ENCODE data around the gene ENPP3. TPM values are rescaled to one million over a fixed set of nuclear protein-coding genes. Genes with fewer than 3 reads are reported as not detected.

The ENPP3 gene
- total RNA-seq, 1 donor from 2014 or later: 0.14 TPM

DNA sequence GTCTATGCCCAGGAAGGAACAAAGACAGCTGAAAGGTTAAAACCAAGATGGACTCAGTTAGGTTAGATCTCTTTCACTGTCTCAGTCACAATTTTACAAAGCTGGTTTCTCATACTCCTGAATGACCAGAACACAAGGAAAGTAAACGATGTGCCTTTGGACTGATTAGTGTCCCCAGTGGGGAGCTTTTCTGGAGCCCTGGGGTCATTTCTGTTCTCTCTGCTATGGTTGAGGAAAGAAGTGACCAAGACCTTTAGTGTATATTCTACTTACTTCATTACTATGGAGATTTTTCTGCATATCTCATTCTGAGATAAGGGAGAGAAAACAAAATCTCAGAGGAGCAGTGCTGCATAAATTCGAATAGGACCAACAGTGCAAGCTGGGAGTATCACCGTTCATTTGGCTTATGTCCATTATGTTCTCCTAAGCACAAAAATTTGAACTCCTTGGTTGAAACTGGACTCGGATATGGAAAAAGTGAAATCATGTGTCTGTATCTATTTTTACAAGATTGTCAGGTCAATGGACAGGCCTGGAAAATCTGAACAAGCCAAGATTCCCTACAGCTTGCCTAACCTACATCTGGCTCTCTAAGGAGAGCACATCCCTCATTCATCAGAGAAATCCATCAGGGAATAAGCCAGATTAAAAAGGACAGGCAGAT, 136.3 kb downstream of the ENPP3 start:
- Mint-ChIP-seq H3K4me3 (no peak overlapping the region), H3K27me3 (ENCODE audit: low read depth) (no peaks in the 10 kb centered on the region), H3K9me3 (peaks cover 2% of the 10 kb centered on the region), H3K27ac (ENCODE audit: unreplicated experiment) (no peak overlapping the region), H3K36me3 (ENCODE audit: low read depth) (no peaks in the 10 kb centered on the region), H3K4me1 (no peaks in the 10 kb centered on the region)
- DNase-seq (ENCODE audit: low read depth, low spot score): no peak
- TF ChIP-seq, protein P1, sequence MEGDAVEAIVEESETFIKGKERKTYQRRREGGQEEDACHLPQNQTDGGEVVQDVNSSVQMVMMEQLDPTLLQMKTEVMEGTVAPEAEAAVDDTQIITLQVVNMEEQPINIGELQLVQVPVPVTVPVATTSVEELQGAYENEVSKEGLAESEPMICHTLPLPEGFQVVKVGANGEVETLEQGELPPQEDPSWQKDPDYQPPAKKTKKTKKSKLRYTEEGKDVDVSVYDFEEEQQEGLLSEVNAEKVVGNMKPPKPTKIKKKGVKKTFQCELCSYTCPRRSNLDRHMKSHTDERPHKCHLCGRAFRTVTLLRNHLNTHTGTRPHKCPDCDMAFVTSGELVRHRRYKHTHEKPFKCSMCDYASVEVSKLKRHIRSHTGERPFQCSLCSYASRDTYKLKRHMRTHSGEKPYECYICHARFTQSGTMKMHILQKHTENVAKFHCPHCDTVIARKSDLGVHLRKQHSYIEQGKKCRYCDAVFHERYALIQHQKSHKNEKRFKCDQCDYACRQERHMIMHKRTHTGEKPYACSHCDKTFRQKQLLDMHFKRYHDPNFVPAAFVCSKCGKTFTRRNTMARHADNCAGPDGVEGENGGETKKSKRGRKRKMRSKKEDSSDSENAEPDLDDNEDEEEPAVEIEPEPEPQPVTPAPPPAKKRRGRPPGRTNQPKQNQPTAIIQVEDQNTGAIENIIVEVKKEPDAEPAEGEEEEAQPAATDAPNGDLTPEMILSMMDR (conservative IDR thresholded peaks at IDR 0.05): no peak

DNA sequence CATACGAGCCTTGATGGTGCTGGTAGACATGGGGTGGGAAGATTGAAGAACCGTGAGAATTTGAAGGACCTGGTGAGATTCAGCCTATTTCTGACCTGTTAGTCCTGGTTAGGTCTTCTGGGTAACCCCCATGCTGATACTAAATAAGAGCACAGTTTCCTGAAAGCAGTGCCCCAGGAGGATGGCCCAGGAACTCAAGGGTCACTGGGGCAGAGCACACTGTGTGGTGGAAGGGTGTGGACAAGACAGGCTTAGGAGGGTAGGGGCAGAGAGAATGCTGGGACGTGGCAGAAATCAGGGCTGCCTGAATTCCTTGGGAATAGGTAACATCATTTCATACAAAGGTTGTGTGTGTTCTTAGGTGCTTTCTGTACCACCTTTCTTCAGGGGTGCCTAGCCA, 138.8 kb downstream of the ENPP3 start:
- TF ChIP-seq, protein P1 (conservative IDR thresholded peaks at IDR 0.05): no peak
- Mint-ChIP-seq H3K27ac (ENCODE audit: unreplicated experiment) (no peak overlapping the region), H3K4me3 (no peak overlapping the region), H3K9me3 (no peaks in the 10 kb centered on the region), H3K36me3 (ENCODE audit: low read depth) (no peaks in the 10 kb centered on the region), H3K4me1 (no peaks in the 10 kb centered on the region), H3K27me3 (ENCODE audit: low read depth) (no peaks in the 10 kb centered on the region)
- DNase-seq (ENCODE audit: low read depth, low spot score): no peak

DNA sequence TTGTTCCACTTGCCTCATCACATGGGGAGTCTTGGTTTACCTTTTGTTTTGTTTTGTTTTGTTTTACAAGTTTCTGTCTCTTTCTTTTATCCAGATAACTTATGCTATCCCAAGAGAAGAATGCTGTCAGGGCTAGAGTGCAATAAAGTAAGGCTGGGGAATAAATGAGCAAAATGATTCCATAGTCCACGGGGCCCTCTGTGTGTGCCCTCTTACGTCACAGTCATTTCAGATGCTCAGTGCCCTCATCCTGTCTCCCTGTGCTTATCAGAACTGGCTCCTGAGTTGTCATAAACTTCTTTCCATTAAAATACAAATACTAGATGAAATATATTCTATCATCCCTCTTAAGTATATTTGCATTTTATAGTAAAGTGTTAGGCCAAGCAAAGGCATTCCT, 139.9 kb downstream of the ENPP3 start:
- no peaks in the 10 kb centered on the region for H3K4me1 Mint-ChIP-seq
- H3K4me3 Mint-ChIP-seq: no peak overlapping the region
- no peak for DNase-seq (ENCODE audit: low read depth, low spot score)

DNA sequence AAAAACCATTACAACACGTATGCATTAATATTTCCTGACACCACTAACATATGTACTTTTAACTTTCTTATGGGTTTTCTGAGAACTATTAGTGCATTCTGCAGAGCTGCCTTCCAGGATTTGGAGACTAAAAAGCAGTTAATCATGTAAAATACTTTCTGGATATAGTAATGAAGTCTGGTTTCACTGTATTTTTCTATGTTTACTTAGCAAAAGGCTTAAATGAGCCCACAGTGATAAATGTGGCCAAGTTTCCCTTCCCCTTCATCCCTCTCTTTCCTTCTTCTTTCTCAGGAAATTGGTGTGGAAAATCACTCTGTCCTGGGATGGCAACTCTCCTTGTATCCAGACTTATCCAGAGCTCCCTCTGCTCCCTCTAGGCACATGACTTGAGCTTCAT, 141.1 kb downstream of the ENPP3 start:
- H3K4me3 Mint-ChIP-seq: no peak overlapping the region
- TF ChIP-seq, protein P1 (conservative IDR thresholded peaks at IDR 0.05): no peak

More for the DNA sequence above, 139.9 kb downstream of the ENPP3 start:
- Mint-ChIP-seq H3K9me3 (no peaks in the 10 kb centered on the region), H3K36me3 (ENCODE audit: low read depth) (no peaks in the 10 kb centered on the region), H3K27ac (ENCODE audit: unreplicated experiment) (no peak overlapping the region), H3K27me3 (ENCODE audit: low read depth) (no peaks in the 10 kb centered on the region)
- TF ChIP-seq, protein P1 (conservative IDR thresholded peaks at IDR 0.05): no peak

DNA sequence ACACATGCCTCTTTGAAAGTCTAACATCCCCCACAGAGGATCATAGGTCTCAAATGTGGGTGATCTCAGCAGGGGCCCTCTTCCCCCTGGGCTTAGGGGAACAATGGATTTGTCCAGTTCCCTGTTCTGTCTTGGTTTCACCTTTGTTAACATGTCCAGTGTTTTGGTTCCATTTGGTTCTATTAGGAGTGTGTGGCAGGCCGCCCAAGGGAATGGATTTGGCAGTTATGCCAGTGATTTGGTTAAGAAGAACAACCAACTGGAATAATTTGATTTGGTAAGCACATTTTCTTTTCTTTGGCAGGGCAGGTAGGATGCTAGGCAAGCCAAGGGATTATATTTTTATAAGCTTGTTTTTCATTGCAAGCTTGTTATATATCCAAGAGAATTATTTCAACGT, 142.2 kb downstream of the ENPP3 start:
- no peak overlapping the region for H3K27ac Mint-ChIP-seq (ENCODE audit: unreplicated experiment)
- H3K36me3 Mint-ChIP-seq (ENCODE audit: low read depth): no peaks in the 10 kb centered on the region
- no peaks in the 10 kb centered on the region for H3K27me3 Mint-ChIP-seq (ENCODE audit: low read depth)
- H3K9me3 Mint-ChIP-seq: no peaks in the 10 kb centered on the region
- H3K4me1 Mint-ChIP-seq: no peaks in the 10 kb centered on the region
- no peak for DNase-seq (ENCODE audit: low read depth, low spot score)
- no peak overlapping the region for H3K4me3 Mint-ChIP-seq
- TF ChIP-seq, protein P1 (conservative IDR thresholded peaks at IDR 0.05): no peak

More for the DNA sequence above, 141.1 kb downstream of the ENPP3 start:
- H3K27me3 Mint-ChIP-seq (ENCODE audit: low read depth): no peaks in the 10 kb centered on the region
- H3K27ac Mint-ChIP-seq (ENCODE audit: unreplicated experiment): no peak overlapping the region
- H3K9me3 Mint-ChIP-seq: no peaks in the 10 kb centered on the region
- no peaks in the 10 kb centered on the region for H3K36me3 Mint-ChIP-seq (ENCODE audit: low read depth)
- H3K4me1 Mint-ChIP-seq: no peaks in the 10 kb centered on the region
- DNase-seq (ENCODE audit: low read depth, low spot score): no peak

Data from neural crest cell (in vitro differentiated cells).